NCI-H1694 treated with DMSO at 0.1 percent for 48 hours (cell line): ENCODE results near the gene GANC.

Experiments used
- DNase-seq: peaks from one replicate; lab custom pipeline; 2025; lab: John Stamatoyannopoulos, UW

GANC gene

DNA sequence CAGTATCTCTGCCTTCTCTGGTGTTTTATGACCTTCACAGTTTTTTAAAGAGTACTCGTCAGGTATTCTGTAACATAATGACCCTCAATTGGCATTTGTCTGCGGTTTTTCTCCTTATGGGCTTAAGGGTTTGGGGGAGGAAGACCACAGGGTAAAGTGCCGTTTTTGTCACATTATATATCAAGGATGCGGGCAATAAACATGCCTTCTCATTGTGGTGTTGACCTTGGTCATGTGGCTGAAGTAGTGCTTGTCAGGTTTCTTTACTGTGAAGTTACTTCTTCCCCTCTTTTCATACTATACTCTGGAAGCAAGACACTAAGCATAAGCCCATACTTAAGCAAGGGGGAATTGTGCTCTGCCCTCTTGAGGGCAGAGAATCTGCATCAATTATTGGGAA lies 102.9 kb downstream of the GANC start:
- DNase-seq, result no peak

DNA sequence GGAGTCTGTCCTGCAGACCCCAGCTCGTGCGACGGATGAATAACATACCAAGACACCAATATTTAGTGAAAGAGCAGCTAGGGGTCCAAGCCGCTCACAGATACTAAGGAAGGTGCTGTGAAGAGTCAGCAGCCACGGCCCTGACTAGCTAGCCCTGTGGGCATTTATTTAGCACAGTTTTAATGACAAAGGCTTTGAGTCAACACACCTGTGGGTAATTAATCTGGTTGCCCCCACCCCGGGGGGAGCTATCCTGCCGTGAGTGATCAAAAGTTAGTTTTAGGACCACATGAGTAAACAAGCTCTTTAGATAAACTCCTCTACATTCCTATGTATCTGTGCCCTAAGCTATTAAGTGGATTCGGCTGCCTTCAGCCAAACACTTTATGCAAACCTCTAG lies 105.0 kb downstream of the GANC start:
- DNase-seq, result no peak

DNA sequence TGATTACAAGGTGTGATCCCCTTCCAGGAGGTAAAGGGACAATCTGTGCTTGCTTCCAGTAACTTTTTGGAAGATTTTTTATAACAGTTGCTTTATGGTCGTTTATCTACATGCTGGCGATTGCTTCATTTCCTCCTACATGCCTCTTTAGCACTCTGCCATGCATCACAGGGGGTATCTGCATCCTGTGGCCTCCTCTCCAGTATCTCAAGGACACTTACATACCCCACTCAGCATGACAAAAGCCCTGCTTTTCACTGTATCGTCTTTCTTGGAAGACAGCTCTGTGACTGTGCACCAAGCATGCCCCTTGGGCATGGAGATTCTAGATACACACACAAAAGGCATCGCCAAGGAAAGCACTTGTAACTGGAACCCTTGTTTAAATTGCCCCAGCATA lies 111.6 kb downstream of the GANC start:
- DNase-seq, result no peak

DNA sequence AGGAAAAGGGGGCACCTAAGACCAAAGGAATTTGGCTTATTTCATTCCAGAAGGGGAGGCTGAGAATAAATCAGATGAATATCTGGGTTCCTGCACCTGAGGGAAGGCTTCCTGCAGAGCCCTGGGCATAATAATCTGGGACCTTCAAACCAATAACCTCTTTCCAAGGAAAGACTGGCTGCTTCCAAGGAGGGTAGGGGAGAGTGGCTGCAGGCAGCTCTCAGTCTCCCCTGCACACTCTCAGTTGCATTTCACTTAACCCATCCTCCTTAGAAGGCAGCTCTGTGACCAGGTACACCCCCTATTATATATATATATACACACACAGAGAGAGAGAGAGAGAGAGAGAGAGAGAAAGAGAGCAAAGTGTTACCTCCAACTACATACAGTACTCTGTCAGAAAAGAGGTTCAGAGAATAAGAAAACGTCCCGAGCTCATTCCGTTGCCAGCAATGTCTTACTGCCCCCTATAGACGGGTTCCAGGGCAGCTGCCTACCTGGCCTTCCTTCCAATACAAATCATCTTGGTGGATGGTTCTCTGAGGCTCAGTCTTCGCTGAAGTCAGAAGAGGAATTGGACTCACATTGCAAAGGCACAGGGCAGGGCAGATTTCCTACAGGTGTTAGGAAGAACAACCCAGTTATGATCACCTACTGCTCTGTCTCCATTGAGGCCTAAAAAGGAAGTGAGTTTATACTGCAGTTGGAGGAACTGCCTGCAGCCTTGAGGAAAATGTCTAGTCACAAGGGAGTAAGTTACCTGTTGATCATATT lies 112.4 kb downstream of the GANC start:
- DNase-seq, result peak; percentile 19

DNA sequence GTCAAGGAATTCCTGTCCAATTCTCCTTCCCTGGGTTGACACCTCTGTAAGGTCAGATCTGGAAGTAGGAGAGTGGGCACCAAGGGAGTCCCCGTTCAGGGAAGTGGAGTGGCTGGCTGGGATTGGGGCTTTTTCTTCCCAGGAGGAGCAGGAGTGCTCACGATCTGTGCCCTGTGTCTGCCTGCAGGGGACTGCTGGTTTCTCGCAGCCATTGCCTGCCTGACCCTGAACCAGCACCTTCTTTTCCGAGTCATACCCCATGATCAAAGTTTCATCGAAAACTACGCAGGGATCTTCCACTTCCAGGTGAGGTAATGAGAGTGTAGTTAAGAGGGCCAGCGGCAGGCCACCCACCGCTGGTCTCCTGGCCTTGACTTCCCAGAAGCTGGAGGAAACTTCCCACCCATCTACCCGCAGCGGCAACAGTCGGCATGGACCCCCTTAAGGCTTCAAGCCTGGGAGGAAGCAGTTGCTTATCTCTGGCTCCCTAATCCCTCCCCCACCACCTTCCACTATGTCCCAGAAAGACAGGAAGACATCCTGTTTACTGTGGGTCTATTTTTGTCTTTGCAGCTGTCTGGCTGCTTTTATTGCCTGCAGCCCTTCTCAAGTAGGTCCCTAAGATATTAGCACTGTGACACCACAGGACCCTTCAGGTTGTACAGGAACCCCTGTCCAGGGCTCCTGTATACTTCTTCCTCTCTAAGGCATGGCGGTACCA lies 113.1 kb downstream of the GANC start:
- no peak for DNase-seq

DNA sequence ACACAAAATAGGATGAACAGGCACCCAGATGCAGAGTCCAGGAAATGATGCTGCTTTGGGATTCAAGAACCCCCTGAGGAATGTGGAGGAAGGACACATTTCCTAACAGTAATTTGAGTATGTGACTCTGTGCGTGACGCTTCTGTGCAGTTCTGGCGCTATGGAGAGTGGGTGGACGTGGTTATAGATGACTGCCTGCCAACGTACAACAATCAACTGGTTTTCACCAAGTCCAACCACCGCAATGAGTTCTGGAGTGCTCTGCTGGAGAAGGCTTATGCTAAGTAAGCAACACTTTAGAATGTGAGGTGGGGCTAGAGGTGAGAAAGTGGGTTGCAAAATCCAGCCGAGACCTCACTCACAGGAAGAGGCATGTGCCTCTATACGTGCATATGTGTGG lies 114.6 kb downstream of the GANC start:
- no peak for DNase-seq

DNA sequence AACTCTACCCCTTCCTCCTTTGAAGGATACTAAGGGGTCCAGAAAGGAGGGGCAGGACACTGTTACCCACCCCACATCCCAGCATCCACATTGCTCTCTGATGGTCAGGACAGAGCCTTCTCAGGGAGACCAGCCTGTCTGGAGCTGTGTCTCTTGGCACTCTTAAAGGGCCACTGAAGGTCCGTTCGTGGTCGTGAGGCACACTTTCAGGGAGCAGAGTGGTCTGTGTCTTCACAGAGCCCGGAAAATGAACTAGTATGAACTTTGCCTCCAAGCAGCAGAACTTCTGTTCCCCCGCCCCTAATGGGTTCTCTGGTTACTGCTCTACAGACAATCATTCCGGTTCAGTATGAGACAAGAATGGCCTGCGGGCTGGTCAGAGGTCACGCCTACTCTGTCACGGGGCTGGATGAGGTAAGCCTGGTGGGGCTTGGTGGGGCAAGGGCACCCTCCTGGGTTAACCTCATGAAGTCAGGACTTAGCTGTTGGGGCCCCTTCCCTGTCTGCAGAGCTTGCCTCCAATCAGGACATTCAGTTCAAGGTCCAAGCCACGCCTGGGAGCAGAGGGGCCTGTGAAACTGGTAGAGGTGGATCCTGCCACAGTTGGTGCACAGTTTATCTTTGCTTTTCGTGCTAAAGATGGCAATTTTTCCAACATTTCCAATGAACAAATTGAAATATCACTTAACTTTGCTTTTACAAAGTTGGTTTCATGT lies 119.5 kb downstream of the GANC start:
- DNase-seq, result no peak

DNA sequence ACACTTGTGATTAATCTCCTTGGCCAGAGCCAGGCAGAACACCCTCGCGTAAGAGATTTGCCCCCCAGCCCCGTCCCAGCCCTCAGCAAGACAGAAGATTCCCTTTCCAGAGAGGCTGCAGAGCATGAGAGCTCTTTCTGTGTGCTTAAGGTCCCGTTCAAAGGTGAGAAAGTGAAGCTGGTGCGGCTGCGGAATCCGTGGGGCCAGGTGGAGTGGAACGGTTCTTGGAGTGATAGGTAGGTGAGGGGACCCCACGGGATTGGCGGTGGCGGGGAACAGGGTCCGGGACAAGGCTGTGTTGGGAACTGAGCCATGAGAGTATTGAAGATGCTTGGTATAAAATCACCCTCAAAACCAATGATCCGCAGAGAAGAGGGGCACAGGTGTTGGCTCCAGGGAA lies 121.1 kb downstream of the GANC start:
- DNase-seq, result no peak

DNA sequence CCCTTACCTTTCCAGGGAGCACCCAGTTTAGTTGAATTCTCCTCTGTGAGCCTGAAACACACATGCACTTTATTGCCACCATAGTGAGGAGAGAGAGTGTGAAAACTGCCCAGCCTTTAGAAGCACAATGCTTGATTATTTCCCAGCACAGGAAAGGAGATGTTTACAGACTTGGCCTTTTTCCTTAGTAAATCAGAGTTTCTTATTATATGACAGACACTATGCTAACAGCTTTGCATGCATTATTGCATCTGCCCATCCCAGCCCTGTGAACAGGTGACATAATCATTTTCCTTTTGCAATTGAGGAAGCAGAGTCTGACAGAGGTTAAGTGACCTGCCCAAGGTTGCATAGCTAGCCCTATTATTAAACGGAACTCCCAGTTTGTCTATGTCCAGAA lies 122.8 kb downstream of the GANC start:
- DNase-seq, result no peak

DNA sequence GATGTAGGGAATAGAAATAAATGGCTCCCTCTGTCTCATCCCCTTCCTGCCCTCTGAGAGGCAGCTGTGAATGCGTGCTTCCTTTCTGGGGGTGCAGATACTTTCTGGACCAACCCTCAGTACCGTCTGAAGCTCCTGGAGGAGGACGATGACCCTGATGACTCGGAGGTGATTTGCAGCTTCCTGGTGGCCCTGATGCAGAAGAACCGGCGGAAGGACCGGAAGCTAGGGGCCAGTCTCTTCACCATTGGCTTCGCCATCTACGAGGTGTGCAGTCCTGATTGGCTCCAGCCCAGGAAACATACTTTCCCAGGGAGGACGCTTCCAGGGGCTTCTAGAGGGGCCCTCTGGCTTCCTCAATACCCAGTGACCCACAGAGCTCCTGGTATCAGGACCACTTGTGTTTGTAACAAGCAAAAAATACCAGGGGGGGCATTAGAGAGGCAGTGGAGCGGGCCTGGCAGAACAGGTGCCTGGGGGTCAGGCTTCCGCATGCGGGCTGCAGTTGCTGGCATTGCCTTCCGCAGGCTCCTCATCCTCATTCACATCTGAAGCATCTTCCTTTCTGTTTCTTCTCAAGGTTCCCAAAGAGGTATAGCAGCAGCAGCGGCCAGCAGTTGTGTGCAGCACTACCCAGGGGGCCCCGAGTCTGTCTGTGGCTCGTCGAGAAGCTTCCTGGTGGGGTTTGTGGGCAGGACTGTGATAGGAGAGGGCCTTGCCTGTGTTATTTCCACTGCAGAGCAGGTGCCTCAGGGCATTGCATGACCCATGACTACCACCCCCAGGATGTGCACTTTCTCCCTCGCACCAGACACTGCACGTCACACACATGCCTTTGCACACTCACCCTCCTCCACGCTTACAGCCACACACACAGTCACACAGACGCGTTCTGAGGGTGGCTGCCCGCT lies 128.8 kb downstream of the GANC start:
- no peak for DNase-seq

DNA sequence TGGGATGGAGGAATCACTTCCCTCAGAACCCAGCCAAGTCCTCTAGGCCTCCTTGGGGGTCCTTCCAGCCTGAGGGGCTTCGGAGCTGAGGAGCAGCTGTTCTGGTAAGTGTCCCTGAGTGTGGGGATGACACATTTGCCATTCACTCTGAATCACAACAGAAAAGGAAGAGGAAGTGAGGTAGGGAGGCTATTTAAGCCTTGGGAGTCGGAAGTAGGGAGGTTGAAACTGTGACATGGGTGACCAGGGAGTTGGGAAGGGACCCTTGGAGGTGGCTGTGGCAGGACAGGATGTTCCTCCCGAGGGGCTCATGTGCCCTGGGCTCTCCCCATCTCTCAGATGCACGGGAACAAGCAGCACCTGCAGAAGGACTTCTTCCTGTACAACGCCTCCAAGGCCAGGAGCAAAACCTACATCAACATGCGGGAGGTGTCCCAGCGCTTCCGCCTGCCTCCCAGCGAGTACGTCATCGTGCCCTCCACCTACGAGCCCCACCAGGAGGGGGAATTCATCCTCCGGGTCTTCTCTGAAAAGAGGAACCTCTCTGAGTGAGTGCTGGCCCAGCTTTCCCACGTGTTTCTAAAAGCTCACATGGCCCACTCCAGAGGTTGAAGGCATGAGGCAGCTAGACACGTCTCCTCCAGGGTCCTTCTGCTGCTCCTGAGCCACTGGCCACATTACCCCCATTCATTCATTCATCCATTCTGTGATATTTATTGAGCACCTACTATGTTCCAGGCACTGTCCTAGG lies 129.6 kb downstream of the GANC start:
- DNase-seq, result no peak

DNA sequence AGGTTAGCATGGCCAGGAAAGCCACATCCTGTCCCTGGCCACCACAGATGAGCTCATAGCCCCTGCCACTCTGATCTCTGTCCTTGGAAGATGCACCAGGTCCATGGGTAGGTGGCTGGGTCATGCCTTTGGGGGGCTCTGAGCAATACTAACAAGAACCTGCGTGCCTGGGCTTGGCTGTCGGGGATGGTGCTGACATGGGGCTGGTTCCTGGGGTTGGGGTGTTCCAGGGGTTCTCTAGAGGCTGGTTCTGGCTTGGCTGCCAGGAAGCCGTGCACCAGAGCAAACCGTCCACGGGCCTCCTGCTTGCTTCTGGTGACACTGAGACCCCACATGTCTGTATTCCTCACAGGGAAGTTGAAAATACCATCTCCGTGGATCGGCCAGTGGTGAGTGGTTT lies 130.4 kb downstream of the GANC start:
- no peak for DNase-seq

DNA sequence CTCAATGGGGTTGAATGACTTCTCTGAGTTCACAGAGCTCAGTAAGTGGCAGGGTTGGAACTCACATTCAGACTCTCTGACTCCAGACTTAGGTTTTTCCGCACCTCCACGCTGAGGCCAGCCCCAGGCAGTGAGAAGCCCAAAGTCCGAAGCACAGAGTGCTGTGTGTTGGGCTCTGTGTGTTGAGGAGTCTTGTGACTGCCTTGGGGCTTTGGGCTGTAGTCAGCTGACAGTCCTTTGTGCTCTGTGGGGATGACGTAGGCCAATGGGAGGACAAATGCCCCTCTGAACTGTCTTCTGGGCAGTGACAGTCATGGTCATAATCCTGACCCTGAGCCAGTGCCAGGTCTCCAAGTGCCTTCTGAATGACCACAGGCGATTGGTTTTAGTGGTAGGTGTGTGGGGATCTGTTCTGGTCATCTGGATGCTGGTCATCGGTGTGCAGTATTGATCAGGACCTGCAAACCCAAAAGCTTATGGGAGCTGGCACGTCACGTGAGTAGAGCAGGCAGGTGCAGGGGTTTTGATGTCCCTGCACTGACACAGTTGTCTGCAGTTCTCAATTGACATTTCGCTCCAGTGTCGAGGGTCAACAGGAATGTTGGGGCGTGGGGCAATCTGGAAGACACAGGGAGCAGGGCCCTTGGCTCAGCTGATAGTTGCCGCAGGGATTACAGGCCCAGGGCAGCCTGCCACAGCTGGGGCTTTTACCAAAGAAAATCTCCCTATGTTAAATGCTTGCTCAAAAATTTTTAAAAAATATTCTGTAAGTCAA lies 131.6 kb downstream of the GANC start:
- DNase-seq, result no peak

DNA sequence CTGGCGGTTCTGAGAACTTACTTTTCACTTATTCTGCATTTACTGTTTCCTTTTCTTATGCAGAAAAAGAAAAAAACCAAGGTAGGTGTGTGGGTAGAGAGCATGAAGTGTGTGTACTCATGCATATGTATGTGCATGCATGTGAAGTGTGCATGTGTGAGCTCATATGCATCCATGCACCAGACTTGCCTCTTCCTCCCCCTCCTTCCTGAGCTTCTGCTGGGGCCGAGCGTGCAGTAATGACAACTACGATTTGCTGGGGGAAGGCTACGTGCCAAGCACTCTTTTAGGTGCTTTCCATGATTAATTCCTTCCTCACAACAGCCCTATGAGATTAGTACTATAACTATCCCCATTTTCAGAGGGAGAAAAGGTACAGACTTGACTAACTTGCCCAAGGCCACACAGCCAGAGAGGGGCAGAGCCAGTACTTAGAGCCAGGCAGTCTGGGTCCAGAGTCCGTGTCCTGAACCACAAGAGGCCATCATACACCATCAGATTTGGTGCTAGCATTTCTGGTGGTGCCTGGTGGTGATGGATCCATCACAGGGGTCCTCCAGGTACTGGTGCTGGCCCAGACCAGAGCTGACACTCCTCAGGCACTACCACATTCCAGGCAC lies 133.0 kb downstream of the GANC start:
- no peak for DNase-seq
